Suprapubic skin (tissue), 3 donors: ENCODE results near the gene DDOST.

Experiments used
- CTCF ChIP-seq, 2 donors: fragments of 200-600 bp in 1 of 2; fragments of 450-650 bp in 1 of 2; sonication (generic) in 1 of 2; IDR thresholded peaks; one replicate each; pipeline ENCODE4 v1.5.1; 2016 to 2019; ENCODE audit warnings: antibody characterized with exemption in 2 of 2, mild to moderate bottlenecking in 1 of 2, moderate library complexity in 1 of 2
- EP300 ChIP-seq: sonication (generic); formaldehyde crosslinking; IDR thresholded peaks from one replicate; pipeline ENCODE4 v1.6.1; 2017; ENCODE audit warnings: antibody characterized with exemption
- POLR2A ChIP-seq, 2 donors: fragments of 450-650 bp; IDR thresholded peaks; one replicate each; pipeline ENCODE4 v1.6.1; 2017; ENCODE audit warnings: antibody characterized with exemption in 2 of 2, mild to moderate bottlenecking in 2 of 2, moderate library complexity in 2 of 2

- TF ChIP-seq CTCF (IDR thresholded peaks at IDR 0.05) (no peak), EP300 (no peak), POLR2A (IDR thresholded peaks at IDR 0.05) (no peak)
Observed at GRCh38 chr1:20666146-20666545, 5.0 kb upstream of the DDOST start.
